HG03571 (cell line): ENCODE data around the gene STAG2.
"Not testable (repeated sequence)": the region's sequence is repeated elsewhere in the genome, so short reads cannot be mapped to it uniquely, and the experiment has no call there.

ENCODE experiments used
- ATAC-seq: cut with Tn5 transposase; IDR thresholded peaks from one replicate; pipeline ENCODE4 v1.9.1; 2021; ENCODE audit not compliant: unreplicated experiment

STAG2 gene

GRCh38 chrX:124033821-124034220, 72.3 kb downstream of the STAG2 start:
- ATAC-seq = no peak

- ATAC-seq = no peak
These were observed 74.2 kb downstream of the STAG2 start for GRCh38 chrX:124035657-124036056.

- ATAC-seq = no peak
These were observed 80.5 kb downstream of the STAG2 start for GRCh38 chrX:124042042-124042441.

- no peak for ATAC-seq
These were observed 83.6 kb downstream of the STAG2 start for GRCh38 chrX:124045109-124045508.

- not testable (repeated sequence) for ATAC-seq
These were observed 122.9 kb downstream of the STAG2 start for GRCh38 chrX:124084417-124084816.

GRCh38 chrX:124085063-124085462, 123.6 kb downstream of the STAG2 start:
- ATAC-seq = no peak

- no peak for ATAC-seq
These were observed 124.9 kb downstream of the STAG2 start for GRCh38 chrX:124086411-124086810.

GRCh38 chrX:124087000-124087746, 125.7 kb downstream of the STAG2 start:
- no peak for ATAC-seq

GRCh38 chrX:124093222-124093621, 131.7 kb downstream of the STAG2 start:
- ATAC-seq = no peak

- no peak for ATAC-seq
These were observed 135.6 kb downstream of the STAG2 start for GRCh38 chrX:124097116-124097515.

GRCh38 chrX:124098089-124098488, 136.6 kb downstream of the STAG2 start:
- ATAC-seq = no peak

- no peak for ATAC-seq
These were observed 142.5 kb downstream of the STAG2 start for GRCh38 chrX:124103966-124104365.

GRCh38 chrX:124104512-124104911, 143.0 kb downstream of the STAG2 start:
- ATAC-seq = not testable (repeated sequence)

GRCh38 chrX:124113621-124114600, 152.4 kb downstream of the STAG2 start:
- ATAC-seq = no peak

GRCh38 chrX:124117325-124117724, 155.8 kb downstream of the STAG2 start:
- ATAC-seq = no peak

- no peak for ATAC-seq
These were observed 164.0 kb downstream of the STAG2 start for GRCh38 chrX:124125471-124125870.

GRCh38 chrX:124127496-124127895, 166.0 kb downstream of the STAG2 start:
- no peak for ATAC-seq

- ATAC-seq = not testable (repeated sequence)
These were observed 170.9 kb downstream of the STAG2 start for GRCh38 chrX:124132437-124132836.

GRCh38 chrX:124145749-124146148, 184.2 kb downstream of the STAG2 start:
- no peak for ATAC-seq

- no peak for ATAC-seq
These were observed 189.7 kb downstream of the STAG2 start for GRCh38 chrX:124151195-124151594.
